GM13976 (cell line): ENCODE results near the gene GAL.

Experiments used
- DNase-seq: peaks from one replicate; pipeline ENCODE4 v3.0.0; 2012; ENCODE audit warnings: low spot score
- CTCF ChIP-seq: IDR thresholded peaks from 2 replicates; pipeline ENCODE4 v1.5.1; 2012; ENCODE audit warnings: borderline replicate concordance, mild to moderate bottlenecking; ENCODE audit not compliant: insufficient read depth; ENCODE audit errors: extremely low read depth, missing control alignments, control extremely low read depth
- in situ Hi-C: fragments of 300-500 bp; cut with MboI; formaldehyde crosslinking; loops from one replicate; pipeline ENCODE4 v1.12.0; 2022; ENCODE audit warnings: low sequenced_read_pairs, mixed read lengths, inconsistent platforms; ENCODE audit not compliant: unreplicated experiment

Gene GAL

GRCh38 chr11:68653486-68654430, 30.6 kb upstream of the GAL start:
- DNase-seq: no peak
- in situ Hi-C loops: no loop called here
- TF ChIP-seq CTCF: no peak

GRCh38 chr11:68654978-68655377, 29.4 kb upstream of the GAL start:
- DNase-seq: no peak
- in situ Hi-C loops: no loop called here
- no peak for TF ChIP-seq CTCF

- no peak for DNase-seq
- in situ Hi-C loops: no loop called here
- TF ChIP-seq CTCF: no peak
These were observed 28.9 kb upstream of the GAL start for GRCh38 chr11:68655406-68655805.

GRCh38 chr11:68655806-68656205, 28.5 kb upstream of the GAL start:
- DNase-seq: no peak
- TF ChIP-seq CTCF: no peak
- in situ Hi-C loops: no loop called here

GRCh38 chr11:68657021-68657780, 27.1 kb upstream of the GAL start:
- TF ChIP-seq CTCF: no peak
- no peak for DNase-seq
- in situ Hi-C loops: no loop called here

- no peak for TF ChIP-seq CTCF
- in situ Hi-C loops: no loop called here
- DNase-seq: no peak
These were observed 26.2 kb upstream of the GAL start for GRCh38 chr11:68658097-68658496.
